Measurements from ENCODE around the gene ARTN.
A peak's percentile ranks its signal among the peaks of the same experiment; 100 is the strongest.

Gene ARTN

GRCh38 chr1:43930168-43930948 is 3.2 kb upstream of the ARTN start:
- peak; percentile 23 for DNase-seq
- H3K27me3 ChIP-seq = no peaks in the 10 kb centered on the region
- peak; percentile 39 for TF ChIP-seq CTCF (IDR thresholded peaks at IDR 0.05; ENCODE audit: low read depth, low read length)
- no peaks in the 10 kb centered on the region for H3K36me3 ChIP-seq
- H3K4me3 ChIP-seq (ENCODE audit: low read depth, low read length) = no peak overlapping the region
- H3K9me3 ChIP-seq = no peaks in the 10 kb centered on the region
- H3K4me1 ChIP-seq = no peaks in the 10 kb centered on the region

GRCh38 chr1:43930949-43931275 is 2.7 kb upstream of the ARTN start:
- no peak for TF ChIP-seq CTCF (IDR thresholded peaks at IDR 0.05; ENCODE audit: low read depth, low read length)
- no peaks in the 10 kb centered on the region for H3K9me3 ChIP-seq
- H3K36me3 ChIP-seq = no peaks in the 10 kb centered on the region
- no peak for DNase-seq
- no peaks in the 10 kb centered on the region for H3K4me1 ChIP-seq
- no peaks in the 10 kb centered on the region for H3K27me3 ChIP-seq
- no peak overlapping the region for H3K4me3 ChIP-seq (ENCODE audit: low read depth, low read length)

GRCh38 chr1:43931711-43932660 is 1.6 kb upstream of the ARTN start:
- H3K4me1 ChIP-seq = no peaks in the 10 kb centered on the region
- H3K36me3 ChIP-seq = no peaks in the 10 kb centered on the region
- DNase-seq = no peak
- no peaks in the 10 kb centered on the region for H3K9me3 ChIP-seq
- no peaks in the 10 kb centered on the region for H3K27me3 ChIP-seq
- no peak overlapping the region for H3K4me3 ChIP-seq (ENCODE audit: low read depth, low read length)
- TF ChIP-seq CTCF (IDR thresholded peaks at IDR 0.05; ENCODE audit: low read depth, low read length) = no peak

DNA sequence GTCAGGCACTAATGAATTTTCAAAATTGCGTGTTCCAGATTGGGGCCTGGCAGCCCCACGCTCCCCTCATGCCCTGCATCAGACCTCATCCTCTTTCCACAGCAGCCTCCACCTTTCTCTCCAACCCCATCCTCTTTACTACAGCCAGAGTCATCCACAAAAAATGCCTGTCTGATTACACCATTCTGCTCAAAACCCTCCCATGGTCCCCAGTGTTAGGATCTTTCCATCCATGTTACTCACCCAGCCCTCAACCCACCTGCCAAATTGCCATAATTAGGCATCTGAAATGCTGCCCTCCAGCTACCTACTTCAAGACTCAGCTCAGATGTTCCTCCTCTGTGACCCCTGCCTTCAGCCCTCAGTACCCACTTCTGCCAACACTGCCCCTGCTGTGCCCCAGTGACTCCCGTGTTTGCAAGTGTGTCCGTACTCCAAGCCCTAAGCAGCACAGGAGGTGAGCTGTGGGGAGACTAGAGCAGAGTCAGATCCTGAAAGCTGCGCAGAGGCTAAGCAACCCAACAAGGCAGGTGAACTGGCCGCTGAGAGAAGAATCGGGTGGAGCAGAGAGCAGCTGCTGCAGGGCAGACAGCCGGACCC is 715 bp upstream of the ARTN start:
- Histone ChIP-seq H3K4me1 (no peaks in the 10 kb centered on the region), H3K4me3 (ENCODE audit: low read depth, low read length) (no peak overlapping the region), H3K9me3 (no peaks in the 10 kb centered on the region), H3K36me3 (no peaks in the 10 kb centered on the region), H3K27me3 (no peaks in the 10 kb centered on the region)
- no peak for TF ChIP-seq CTCF (IDR thresholded peaks at IDR 0.05; ENCODE audit: low read depth, low read length)
- DNase-seq = no peak

DNA sequence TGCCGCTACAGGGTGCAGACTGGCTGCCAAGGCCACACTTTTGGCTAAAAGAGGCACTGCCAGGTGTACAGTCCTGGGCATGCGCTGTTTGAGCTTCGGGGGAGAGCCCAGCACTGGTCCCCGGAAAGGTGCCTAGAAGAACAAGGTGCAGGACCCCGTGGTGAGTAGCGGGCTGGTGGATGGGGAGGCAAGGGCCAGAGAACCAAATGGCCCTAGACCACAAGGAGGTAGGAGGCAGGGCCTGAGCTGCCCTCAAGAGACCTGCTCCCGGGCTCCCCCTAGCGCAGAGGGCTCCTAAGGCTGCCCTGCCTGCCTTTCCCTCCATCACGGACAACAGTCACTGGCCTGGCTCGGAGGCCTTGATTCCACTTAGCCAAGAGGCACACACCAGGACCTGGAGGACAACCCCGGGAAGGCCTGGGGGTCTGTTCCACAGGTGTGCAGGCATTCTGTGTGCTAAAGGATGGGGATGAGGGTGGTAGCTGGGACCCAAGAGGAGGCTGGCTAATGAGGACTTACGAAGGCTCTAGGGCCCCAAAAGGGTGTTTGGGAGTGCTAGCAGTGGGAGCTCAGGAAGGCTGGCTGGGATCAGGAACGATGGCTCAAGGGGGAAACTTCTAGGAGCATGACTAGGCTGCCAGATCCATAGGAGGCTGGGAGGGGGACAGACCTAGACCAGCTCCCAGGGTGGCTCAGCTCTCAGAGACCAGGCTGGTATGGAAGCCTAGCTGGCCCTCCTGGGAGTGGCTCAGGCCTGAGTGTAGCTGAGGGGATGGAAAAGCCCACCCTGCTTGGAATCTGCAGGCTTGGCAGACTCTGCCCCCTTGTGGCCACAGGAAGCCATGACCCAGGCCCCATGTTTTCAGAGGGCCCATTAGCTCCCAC is 742 bp downstream of the ARTN start:
- Histone ChIP-seq H3K36me3 (no peaks in the 10 kb centered on the region), H3K4me1 (no peaks in the 10 kb centered on the region), H3K9me3 (no peaks in the 10 kb centered on the region), H3K27me3 (no peaks in the 10 kb centered on the region), H3K4me3 (ENCODE audit: low read depth, low read length) (no peak overlapping the region)
- peak; percentile 71 for DNase-seq
- TF ChIP-seq CTCF (IDR thresholded peaks at IDR 0.05; ENCODE audit: low read depth, low read length) = peak; percentile 77

Measured in BE2C (cell line).